Activated naive CD4-positive, alpha-beta T cell treated with anti-CD3 and anti-CD28 coated beads, Interleukin-2, amount 50 U/mL, for 72 hours (primary cell): ENCODE results near the gene ZNF132. TPM values are rescaled to one million over a fixed set of nuclear protein-coding genes. Genes with fewer than 3 reads are reported as not detected.
A peak's percentile ranks its signal among the peaks of the same experiment; 100 is the strongest.
"Not testable (repeated sequence)": the region's sequence is repeated elsewhere in the genome, so short reads cannot be mapped to it uniquely, and the experiment has no call there.

Source experiments
- ATAC-seq, 2 donors: fragments of 150-1000 bp; cut with Tn5 transposase; 2 replicates each; pipeline ENCODE4 v1.10.0; 2021; ENCODE audit warnings: mild to moderate bottlenecking in 2 of 2, moderate library complexity in 2 of 2
- DNase-seq, 2 donors: peaks; one replicate each; pipeline ENCODE4 v3.0.0; 2021 to 2022; ENCODE audit warnings: low spot score in 2 of 2
- H3K27ac Mint-ChIP-seq, 2 donors: one replicate each; pipeline ENCODE4 v1.8.0; 2022; ENCODE audit warnings: mild to moderate bottlenecking in 2 of 2, mixed read lengths in 2 of 2
- H3K36me3 Mint-ChIP-seq, 2 donors: one replicate each; pipeline ENCODE4 v1.8.0; 2022; ENCODE audit warnings: mixed read lengths in 2 of 2
- H3K9me3 Mint-ChIP-seq, 2 donors: one replicate each; pipeline ENCODE4 v1.8.0; 2022; ENCODE audit warnings: mixed read lengths in 2 of 2
- total RNA-seq, 2 donors: library from RNA; stranded (reverse); gene quantifications; one replicate each; pipeline ENCODE4 v1.2.3, GENCODE V29; 2022

ZNF132 gene
- total RNA-seq, 2 donors from 2014 or later = 3.1 to 3.4 TPM

GRCh38 chr19:58471736-58472135 lies 31.8 kb upstream of the ZNF132 start:
- no peak for ATAC-seq
- H3K9me3 Mint-ChIP-seq = no peaks in the 10 kb centered on the region
- no peaks in the 10 kb centered on the region for H3K36me3 Mint-ChIP-seq
- no peak for DNase-seq
- H3K27ac Mint-ChIP-seq = no peak overlapping the region

- not testable (repeated sequence) for H3K9me3 Mint-ChIP-seq, H3K36me3 Mint-ChIP-seq, H3K27ac Mint-ChIP-seq, ATAC-seq, DNase-seq
Measured at GRCh38 chr19:58470837-58471543, 31.0 kb upstream of the ZNF132 start.

- ATAC-seq (no peak), DNase-seq (no peak)
- H3K36me3 Mint-ChIP-seq = no peaks in the 10 kb centered on the region
- no peaks in the 10 kb centered on the region for H3K9me3 Mint-ChIP-seq
- peak overlapping the region; percentile 22 to 83 for H3K27ac Mint-ChIP-seq
Measured at GRCh38 chr19:58469241-58470013, 29.5 kb upstream of the ZNF132 start.

GRCh38 chr19:58468216-58468839 lies 28.4 kb upstream of the ZNF132 start:
- peak overlapping the region; percentile 83 to 94 for H3K27ac Mint-ChIP-seq
- peak in 1 of 2 donors; percentile 52 for DNase-seq
- no peaks in the 10 kb centered on the region for H3K36me3 Mint-ChIP-seq
- ATAC-seq = no peak
- H3K9me3 Mint-ChIP-seq = no peaks in the 10 kb centered on the region

- ATAC-seq (peak; percentile 99), DNase-seq (peak; percentile 97)
- Mint-ChIP-seq H3K36me3 (no peaks in the 10 kb centered on the region), H3K27ac (peak within 1 kb of the TSS; percentile 83 to 94), H3K9me3 (no peaks in the 10 kb centered on the region)
Measured at GRCh38 chr19:58466760-58467589, 27.0 kb upstream of the ZNF132 start, which contains the start of gene ZNF324. TSS of gene ZNF324 (plus strand) at chr19:58467080. CDS start at chr19:58469186, 2,106 bp downstream.

- no peaks in the 10 kb centered on the region for H3K36me3 Mint-ChIP-seq
- peak overlapping the region in 1 of 2 donors; percentile 83 for H3K27ac Mint-ChIP-seq
- no peak for DNase-seq
- peak; percentile 15 to 27 for ATAC-seq
- no peaks in the 10 kb centered on the region for H3K9me3 Mint-ChIP-seq
Measured at GRCh38 chr19:58466089-58466759, 26.3 kb upstream of the ZNF132 start.

GRCh38 chr19:58460039-58460438 lies 20.1 kb upstream of the ZNF132 start:
- peak in 1 of 2 donors; percentile 47 for ATAC-seq
- no peak for DNase-seq
- Mint-ChIP-seq H3K9me3 (peaks cover 0 to 4% of the 10 kb centered on the region in 2 donors), H3K27ac (no peak overlapping the region), H3K36me3 (peaks cover 8 to 12% of the 10 kb centered on the region in 2 donors)

- no peak for DNase-seq
- peaks cover 8 to 18% of the 10 kb centered on the region in 2 donors for H3K36me3 Mint-ChIP-seq
Measured at GRCh38 chr19:58456111-58456510, 16.2 kb upstream of the ZNF132 start.

GRCh38 chr19:58455306-58455705 lies 15.4 kb upstream of the ZNF132 start:
- peaks cover 0 to 7% of the 10 kb centered on the region in 2 donors for H3K9me3 Mint-ChIP-seq
- ATAC-seq = no peak
- H3K36me3 Mint-ChIP-seq = peaks cover 8 to 21% of the 10 kb centered on the region in 2 donors
- no peak for DNase-seq
- no peak overlapping the region for H3K27ac Mint-ChIP-seq

More at GRCh38 chr19:58456111-58456510, 16.2 kb upstream of the ZNF132 start:
- no peak for ATAC-seq
- no peak overlapping the region for H3K27ac Mint-ChIP-seq
- H3K9me3 Mint-ChIP-seq = peaks cover 0 to 4% of the 10 kb centered on the region in 2 donors

GRCh38 chr19:58453743-58454142 lies 13.8 kb upstream of the ZNF132 start:
- Mint-ChIP-seq H3K36me3 (peaks cover 15 to 36% of the 10 kb centered on the region in 2 donors), H3K9me3 (peaks cover 4 to 18% of the 10 kb centered on the region in 2 donors), H3K27ac (peak overlapping the region in 1 of 2 donors; percentile 46)
- no peak for DNase-seq
- ATAC-seq = no peak

GRCh38 chr19:58451358-58452101 lies 11.6 kb upstream of the ZNF132 start, which contains the start of gene ZNF324B:
TSS of gene ZNF324B (plus strand) at chr19:58451622. CDS start at chr19:58453702, 2,080 bp downstream.
- peaks cover 19 to 39% of the 10 kb centered on the region in 2 donors for H3K36me3 Mint-ChIP-seq
- ATAC-seq (peak; percentile 97 to 98), DNase-seq (peak; percentile 95 to 96)
- H3K27ac Mint-ChIP-seq = peak within 1 kb of the TSS; percentile 68 to 72
- H3K9me3 Mint-ChIP-seq = peaks cover 7 to 27% of the 10 kb centered on the region in 2 donors

- Mint-ChIP-seq H3K27ac (peak overlapping the region in 1 of 2 donors; percentile 9), H3K36me3 (peaks cover 16 to 38% of the 10 kb centered on the region in 2 donors), H3K9me3 (peaks cover 7 to 27% of the 10 kb centered on the region in 2 donors)
- ATAC-seq = peak in 1 of 2 donors; percentile 29
- no peak for DNase-seq
Measured at GRCh38 chr19:58450856-58451357, 11.0 kb upstream of the ZNF132 start.

GRCh38 chr19:58449980-58450379 lies 10.0 kb upstream of the ZNF132 start:
- Mint-ChIP-seq H3K36me3 (peaks cover 16 to 38% of the 10 kb centered on the region in 2 donors), H3K9me3 (peaks cover 7 to 27% of the 10 kb centered on the region in 2 donors)
- H3K27ac Mint-ChIP-seq, DNase-seq: not testable (repeated sequence)
- ATAC-seq = peak in 1 of 2 donors; percentile 13

- Mint-ChIP-seq H3K9me3 (peaks cover 7 to 27% of the 10 kb centered on the region in 2 donors), H3K36me3 (peaks cover 16 to 38% of the 10 kb centered on the region in 2 donors)
- not testable (repeated sequence) for H3K27ac Mint-ChIP-seq, DNase-seq, ATAC-seq
Measured at GRCh38 chr19:58448860-58449259, 8.9 kb upstream of the ZNF132 start.
